ENCODE results near the gene GLP2R. TPM values are rescaled to one million over a fixed set of nuclear protein-coding genes. Genes with fewer than 3 reads are reported as not detected.

GLP2R gene
- total RNA-seq, 3 donors from 2014 or later = 2.0 to 4.2 (median 3.7) TPM

GRCh38 chr17:9875441-9875840, 49.7 kb downstream of the GLP2R start:
- TF ChIP-seq POLR2AphosphoS5 (IDR thresholded peaks at IDR 0.05) (no peak), POLR2A (IDR thresholded peaks at IDR 0.05) (no peak), CTCF (IDR thresholded peaks at IDR 0.05) (no peak)
- H3K4me1 ChIP-seq = no peaks in the 10 kb centered on the region
- DNase-seq (ENCODE audit: low spot score in 2 of 2) = no peak
- H3K9me3 ChIP-seq = no peaks in the 10 kb centered on the region
- intact Hi-C loops (cut with DNase I; ENCODE audit: low total_unique reads) = no loop called here
- no peak overlapping the region for H3K4me3 ChIP-seq
- peak overlapping the region; percentile 17 to 58 for H3K27ac ChIP-seq
- no peaks in the 10 kb centered on the region for H3K27me3 ChIP-seq
- H3K36me3 ChIP-seq = no peaks in the 10 kb centered on the region

- Histone ChIP-seq H3K27me3 (no peaks in the 10 kb centered on the region), H3K4me1 (no peaks in the 10 kb centered on the region), H3K4me3 (no peak overlapping the region), H3K9me3 (peaks cover 6 to 11% of the 10 kb centered on the region in 2 donors), H3K36me3 (no peaks in the 10 kb centered on the region), H3K27ac (no peak overlapping the region)
- TF ChIP-seq POLR2A (IDR thresholded peaks at IDR 0.05) = no peak
- TF ChIP-seq POLR2AphosphoS5 (IDR thresholded peaks at IDR 0.05) = no peak
- no peak for DNase-seq (ENCODE audit: low spot score in 2 of 2)
- intact Hi-C loops (cut with DNase I; ENCODE audit: low total_unique reads) = no loop called here
These were observed 52.6 kb downstream of the GLP2R start for GRCh38 chr17:9878356-9878755.

- Histone ChIP-seq H3K9me3 (peaks cover 6 to 17% of the 10 kb centered on the region in 2 donors), H3K4me3 (no peak overlapping the region), H3K36me3 (no peaks in the 10 kb centered on the region), H3K27ac (no peak overlapping the region), H3K4me1 (no peaks in the 10 kb centered on the region), H3K27me3 (no peaks in the 10 kb centered on the region)
- no peak for DNase-seq (ENCODE audit: low spot score in 2 of 2)
- TF ChIP-seq POLR2AphosphoS5 (IDR thresholded peaks at IDR 0.05) = no peak
- TF ChIP-seq CTCF (IDR thresholded peaks at IDR 0.05) = no peak
- TF ChIP-seq POLR2A (IDR thresholded peaks at IDR 0.05) = no peak
- intact Hi-C loops (cut with DNase I; ENCODE audit: low total_unique reads) = no loop called here
These were observed 53.2 kb downstream of the GLP2R start for GRCh38 chr17:9878786-9879525.

GRCh38 chr17:9880582-9880999, 54.9 kb downstream of the GLP2R start:
- H3K36me3 ChIP-seq = no peaks in the 10 kb centered on the region
- intact Hi-C loops (cut with DNase I; ENCODE audit: low total_unique reads) = no loop called here

GRCh38 chr17:9883451-9883850, 57.7 kb downstream of the GLP2R start:
- H3K27ac ChIP-seq = no peak overlapping the region
- peaks cover 6 to 20% of the 10 kb centered on the region in 2 donors for H3K9me3 ChIP-seq
- no peak for DNase-seq (ENCODE audit: low spot score in 2 of 2)
- intact Hi-C loops (cut with DNase I; ENCODE audit: low total_unique reads) = no loop called here
- H3K27me3 ChIP-seq = peaks cover 0 to 4% of the 10 kb centered on the region in 2 donors
- H3K4me1 ChIP-seq = no peaks in the 10 kb centered on the region
- TF ChIP-seq POLR2AphosphoS5 (IDR thresholded peaks at IDR 0.05) (no peak), CTCF (IDR thresholded peaks at IDR 0.05) (no peak), POLR2A (IDR thresholded peaks at IDR 0.05) (no peak)
- no peaks in the 10 kb centered on the region for H3K36me3 ChIP-seq
- H3K4me3 ChIP-seq = no peak overlapping the region

More at GRCh38 chr17:9880582-9880999, 54.9 kb downstream of the GLP2R start:
- H3K4me3 ChIP-seq = no peak overlapping the region
- H3K27ac ChIP-seq = no peak overlapping the region
- peaks cover 6 to 20% of the 10 kb centered on the region in 2 donors for H3K9me3 ChIP-seq
- H3K27me3 ChIP-seq = no peaks in the 10 kb centered on the region
- no peaks in the 10 kb centered on the region for H3K4me1 ChIP-seq
- DNase-seq (ENCODE audit: low spot score in 2 of 2) = no peak
- TF ChIP-seq POLR2A (IDR thresholded peaks at IDR 0.05) = no peak

- no peak for DNase-seq (ENCODE audit: low spot score in 2 of 2)
- no peak overlapping the region for H3K27ac ChIP-seq
- H3K27me3 ChIP-seq = peaks cover 0 to 4% of the 10 kb centered on the region in 2 donors
- peaks cover 6 to 20% of the 10 kb centered on the region in 2 donors for H3K9me3 ChIP-seq
- no peaks in the 10 kb centered on the region for H3K36me3 ChIP-seq
- H3K4me3 ChIP-seq = no peak overlapping the region
- intact Hi-C loops (cut with DNase I; ENCODE audit: low total_unique reads) = no loop called here
- no peaks in the 10 kb centered on the region for H3K4me1 ChIP-seq
- TF ChIP-seq POLR2A (IDR thresholded peaks at IDR 0.05) = no peak
- TF ChIP-seq POLR2AphosphoS5 (IDR thresholded peaks at IDR 0.05) = no peak
- TF ChIP-seq CTCF (IDR thresholded peaks at IDR 0.05) = no peak
These were observed 60.6 kb downstream of the GLP2R start for GRCh38 chr17:9886141-9886930.
